ENCODE data around the gene METTL22. TPM values are rescaled to one million over a fixed set of nuclear protein-coding genes. Genes with fewer than 3 reads are reported as not detected.

The METTL22 gene, protein sequence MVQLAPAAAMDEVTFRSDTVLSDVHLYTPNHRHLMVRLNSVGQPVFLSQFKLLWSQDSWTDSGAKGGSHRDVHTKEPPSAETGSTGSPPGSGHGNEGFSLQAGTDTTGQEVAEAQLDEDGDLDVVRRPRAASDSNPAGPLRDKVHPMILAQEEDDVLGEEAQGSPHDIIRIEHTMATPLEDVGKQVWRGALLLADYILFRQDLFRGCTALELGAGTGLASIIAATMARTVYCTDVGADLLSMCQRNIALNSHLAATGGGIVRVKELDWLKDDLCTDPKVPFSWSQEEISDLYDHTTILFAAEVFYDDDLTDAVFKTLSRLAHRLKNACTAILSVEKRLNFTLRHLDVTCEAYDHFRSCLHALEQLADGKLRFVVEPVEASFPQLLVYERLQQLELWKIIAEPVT
- total RNA-seq (26.2 TPM), polyA plus RNA-seq (ENCODE audit: insufficient read depth, low read depth, low replicate concordance) (12.0 TPM)
- long read RNA-seq, donor 1, full-length matches to known transcripts: 5 of 5 reads
- long read RNA-seq, donor 1, partial matches to known transcripts: 0 of 5 reads
- long read RNA-seq, donor 1, other reads (novel, unspliced or antisense): 0 of 5 reads
- long read RNA-seq, donor 2: 0 reads
- long read RNA-seq, donor 3, partial matches to known transcripts: 0 of 2 reads
- long read RNA-seq, donor 3, other reads (novel, unspliced or antisense): 0 of 2 reads
- long read RNA-seq, donor 4, full-length matches to known transcripts: 3 of 3 reads
- long read RNA-seq, donor 4, partial matches to known transcripts: 0 of 3 reads
- long read RNA-seq, donor 4, other reads (novel, unspliced or antisense): 0 of 3 reads
- long read RNA-seq, donor 5: 0 reads
- long read RNA-seq, donor 6, partial matches to known transcripts: 0 of 1 reads
- long read RNA-seq, donor 6, other reads (novel, unspliced or antisense): 0 of 1 reads
- long read RNA-seq, donor 7, full-length matches to known transcripts: 5 of 16 reads
- long read RNA-seq, donor 7, partial matches to known transcripts: 2 of 16 reads
- long read RNA-seq, donor 7, other reads (novel, unspliced or antisense): 9 of 16 reads
- long read RNA-seq, donor 8, partial matches to known transcripts: 0 of 3 reads
- long read RNA-seq, donor 8, other reads (novel, unspliced or antisense): 0 of 3 reads
- long read RNA-seq, donor 9, full-length matches to known transcripts: 1 of 1 reads
- long read RNA-seq, donor 9, partial matches to known transcripts: 0 of 1 reads
- long read RNA-seq, donor 9, other reads (novel, unspliced or antisense): 0 of 1 reads
- long read RNA-seq, donor 10, full-length matches to known transcripts: 2 of 2 reads
- long read RNA-seq, donor 10, partial matches to known transcripts: 0 of 2 reads
- long read RNA-seq, donor 10, other reads (novel, unspliced or antisense): 0 of 2 reads

GRCh38 chr16:8621572-8622314 is at the start of gene METTL22:
METTL22 (plus strand) TSS chr16:8621698; CDS start chr16:8625666, 3,968 bp downstream.
- peaks cover 0 to 4% (median 0%) of the 10 kb centered on the region in 3 donors for H3K4me1 ChIP-seq (ENCODE audit: control insufficient read depth in 2 of 3, insufficient read depth in 2 of 3, low read depth in 1 of 3, low read length in 3 of 3)
- H3K9ac ChIP-seq (ENCODE audit: low read length in 3 of 3): peak within 1 kb of the TSS; percentile 71 to 96 (median 82)
- DNase-seq (peak; percentile 91 to 96 (median 95)), FAIRE-seq (no peak)
- intact Hi-C loops (cut with DNase I): no loop called here
- H3K27me3 ChIP-seq (ENCODE audit: control insufficient read depth, insufficient read depth, low read length): no peaks in the 10 kb centered on the region
- no peak within 1 kb of the TSS for H3K27ac ChIP-seq (ENCODE audit: low read depth in 2 of 2, low read length in 2 of 2)
- peak within 1 kb of the TSS; percentile 71 to 97 (median 96) for H3K4me3 ChIP-seq (ENCODE audit: low read length in 3 of 3)
- no peaks in the 10 kb centered on the region for H3K9me3 ChIP-seq (ENCODE audit: control insufficient read depth in 2 of 3, insufficient read depth in 1 of 3, low read length in 3 of 3)
- TF ChIP-seq, protein P1, sequence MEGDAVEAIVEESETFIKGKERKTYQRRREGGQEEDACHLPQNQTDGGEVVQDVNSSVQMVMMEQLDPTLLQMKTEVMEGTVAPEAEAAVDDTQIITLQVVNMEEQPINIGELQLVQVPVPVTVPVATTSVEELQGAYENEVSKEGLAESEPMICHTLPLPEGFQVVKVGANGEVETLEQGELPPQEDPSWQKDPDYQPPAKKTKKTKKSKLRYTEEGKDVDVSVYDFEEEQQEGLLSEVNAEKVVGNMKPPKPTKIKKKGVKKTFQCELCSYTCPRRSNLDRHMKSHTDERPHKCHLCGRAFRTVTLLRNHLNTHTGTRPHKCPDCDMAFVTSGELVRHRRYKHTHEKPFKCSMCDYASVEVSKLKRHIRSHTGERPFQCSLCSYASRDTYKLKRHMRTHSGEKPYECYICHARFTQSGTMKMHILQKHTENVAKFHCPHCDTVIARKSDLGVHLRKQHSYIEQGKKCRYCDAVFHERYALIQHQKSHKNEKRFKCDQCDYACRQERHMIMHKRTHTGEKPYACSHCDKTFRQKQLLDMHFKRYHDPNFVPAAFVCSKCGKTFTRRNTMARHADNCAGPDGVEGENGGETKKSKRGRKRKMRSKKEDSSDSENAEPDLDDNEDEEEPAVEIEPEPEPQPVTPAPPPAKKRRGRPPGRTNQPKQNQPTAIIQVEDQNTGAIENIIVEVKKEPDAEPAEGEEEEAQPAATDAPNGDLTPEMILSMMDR (IDR thresholded peaks at IDR 0.05; ENCODE audit: borderline replicate concordance, extremely low read depth, insufficient read depth): no peak
- H3K36me3 ChIP-seq (ENCODE audit: control insufficient read depth in 2 of 3, insufficient read depth in 3 of 3, low read length in 3 of 3): peaks cover 2 to 6% (median 4%) of the 10 kb centered on the region in 3 donors

GRCh38 chr16:8572063-8572918 is 49.2 kb upstream of the METTL22 start:
- Histone ChIP-seq H3K27ac (ENCODE audit: low read depth in 2 of 2, low read length in 2 of 2) (no peak overlapping the region), H3K36me3 (ENCODE audit: control insufficient read depth in 2 of 3, insufficient read depth in 3 of 3, low read length in 3 of 3) (no peaks in the 10 kb centered on the region), H3K9ac (ENCODE audit: low read length in 3 of 3) (no peak overlapping the region), H3K27me3 (ENCODE audit: control insufficient read depth, insufficient read depth, low read length) (no peaks in the 10 kb centered on the region), H3K4me3 (ENCODE audit: low read length in 3 of 3) (no peak overlapping the region), H3K9me3 (ENCODE audit: control insufficient read depth in 2 of 3, insufficient read depth in 1 of 3, low read length in 3 of 3) (no peaks in the 10 kb centered on the region), H3K4me1 (ENCODE audit: control insufficient read depth in 2 of 3, insufficient read depth in 2 of 3, low read depth in 1 of 3, low read length in 3 of 3) (peaks cover 0 to 4% (median 0%) of the 10 kb centered on the region in 3 donors)
- TF ChIP-seq, protein P1 (IDR thresholded peaks at IDR 0.05; ENCODE audit: borderline replicate concordance, extremely low read depth, insufficient read depth): no peak
- no peak for FAIRE-seq
- DNase-seq: peak in 1 of 5 donors; percentile 15
- intact Hi-C loops (cut with DNase I): no loop called here
